Mesodermal cell (in vitro differentiated cells): Measurements from ENCODE around the gene ZNF236.

ENCODE experiments used
- H3K27ac ChIP-seq: 2 replicates; pipeline ENCODE4 v1.7.0; 2013; ENCODE audit warnings: mild to moderate bottlenecking, low read depth, low read length, moderate library complexity; ENCODE audit not compliant: severe bottlenecking
- H3K36me3 ChIP-seq: 2 replicates; pipeline ENCODE4 v1.7.1; 2013; ENCODE audit warnings: mild to moderate bottlenecking, low read length, moderate library complexity; ENCODE audit not compliant: control insufficient read depth, insufficient read depth
- H3K4me1 ChIP-seq: one replicate; pipeline ENCODE4 v1.7.1; 2013; ENCODE audit warnings: mild to moderate bottlenecking, low read length; ENCODE audit not compliant: insufficient read depth, control insufficient read depth, poor library complexity, severe bottlenecking
- H3K4me3 ChIP-seq: 2 replicates; pipeline ENCODE4 v1.7.0; 2013; ENCODE audit warnings: low read length, control low read depth, mild to moderate bottlenecking; ENCODE audit not compliant: insufficient read depth, poor library complexity, severe bottlenecking; ENCODE audit errors: extremely low read depth
- H3K9me3 ChIP-seq: 2 replicates; pipeline ENCODE4 v1.7.1; 2013; ENCODE audit warnings: mild to moderate bottlenecking, low read length, moderate library complexity; ENCODE audit not compliant: control insufficient read depth
- WGBS, 2 experiments: methylation state at CpG; one replicate each; pipeline ENCODE4 v1.1.5; 2013; ENCODE audit warnings: missing lambda C conversion rate in 2 of 2; ENCODE audit not compliant: insufficient coverage in 2 of 2; 5-methylcytosine and 5-hydroxymethylcytosine counted together

The ZNF236 gene

GRCh38 chr18:76821875-76822505 is 367 bp upstream of the ZNF236 start:
- Histone ChIP-seq H3K36me3 (peaks cover 13% of the 10 kb centered on the region), H3K27ac (peak overlapping the region; percentile 76), H3K4me1 (no peaks in the 10 kb centered on the region), H3K4me3 (peak overlapping the region; percentile 73), H3K9me3 (no peaks in the 10 kb centered on the region)
- 1% methylated on average over 42 to 66 of the region's 88 CpGs for WGBS, 2 experiments

GRCh38 chr18:76823161-76823538 is 793 bp downstream of the ZNF236 start:
- H3K9me3 ChIP-seq, result no peaks in the 10 kb centered on the region
- H3K36me3 ChIP-seq, result peaks cover 11% of the 10 kb centered on the region
- H3K4me1 ChIP-seq, result peaks cover 8% of the 10 kb centered on the region
- H3K27ac ChIP-seq, result peak overlapping the region; percentile 64
- 7 to 8% methylated on average over 24 of the region's 26 CpGs for WGBS, 2 experiments
- peak overlapping the region; percentile 61 for H3K4me3 ChIP-seq

DNA sequence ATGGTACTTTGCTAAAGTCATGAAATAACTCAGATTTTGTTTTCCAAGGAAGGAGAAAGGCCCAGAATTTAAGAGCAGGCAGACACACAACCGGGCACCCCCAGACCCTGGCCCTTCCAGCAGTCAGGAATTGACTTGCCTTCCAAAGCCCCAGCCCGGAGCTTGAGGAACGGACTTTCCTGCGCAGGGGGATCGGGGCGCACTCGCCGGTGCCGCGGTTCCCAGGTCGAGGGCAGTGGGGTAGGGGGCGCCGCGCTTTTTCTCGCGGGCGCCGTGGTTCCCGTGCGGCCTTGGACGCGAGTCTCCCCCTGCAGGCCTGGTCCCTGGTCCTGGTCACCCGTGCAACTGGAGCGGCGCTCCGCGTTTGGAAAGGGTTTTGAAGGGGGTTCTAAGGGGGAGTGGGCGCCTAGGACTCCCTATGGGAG is 1.2 kb downstream of the ZNF236 start:
- Histone ChIP-seq H3K36me3 (peaks cover 7% of the 10 kb centered on the region), H3K4me3 (peak overlapping the region; percentile 61), H3K27ac (peak overlapping the region; percentile 64), H3K9me3 (no peaks in the 10 kb centered on the region), H3K4me1 (peaks cover 8% of the 10 kb centered on the region)
- 18 to 19% methylated on average over 24 to 26 of the region's 28 CpGs for WGBS, 2 experiments

- Histone ChIP-seq H3K4me1 (peaks cover 8% of the 10 kb centered on the region), H3K9me3 (no peaks in the 10 kb centered on the region), H3K36me3 (peaks cover 7% of the 10 kb centered on the region), H3K27ac (no peak overlapping the region), H3K4me3 (peak overlapping the region; percentile 61)
- 87 to 89% methylated on average over 11 to 12 of the region's 12 CpGs for WGBS, 2 experiments
These were observed 1.9 kb downstream of the ZNF236 start for GRCh38 chr18:76824145-76824676.

DNA sequence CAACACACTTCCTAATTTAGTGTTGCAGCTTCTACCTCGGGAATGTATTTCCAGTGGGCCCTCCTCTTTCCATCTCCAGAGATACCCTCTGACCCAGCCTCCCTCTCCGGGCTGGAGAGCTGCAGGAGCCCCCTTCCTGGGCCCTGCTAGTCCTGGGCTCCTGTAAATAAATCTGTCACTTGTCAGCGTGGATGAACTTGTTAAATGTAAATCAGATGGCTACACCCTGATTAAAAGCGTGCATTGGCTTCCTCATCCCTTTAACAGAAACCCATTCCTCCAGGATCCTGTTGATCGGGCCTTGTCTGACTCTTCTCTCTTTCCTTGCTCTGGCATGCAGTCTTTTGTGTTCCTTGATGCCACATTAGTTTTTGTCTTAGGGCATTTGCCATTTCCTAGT is 2.4 kb downstream of the ZNF236 start:
- Histone ChIP-seq H3K27ac (no peak overlapping the region), H3K4me3 (no peak overlapping the region), H3K9me3 (no peaks in the 10 kb centered on the region), H3K36me3 (peaks cover 3% of the 10 kb centered on the region), H3K4me1 (peaks cover 8% of the 10 kb centered on the region)
- WGBS, 2 experiments, result 87 to 91% methylated on average over 3 to 4 of the region's 5 CpGs

GRCh38 chr18:76827205-76828200 is 5.1 kb downstream of the ZNF236 start:
- peaks cover 8% of the 10 kb centered on the region for H3K4me1 ChIP-seq
- no peaks in the 10 kb centered on the region for H3K36me3 ChIP-seq
- H3K27ac ChIP-seq, result no peak overlapping the region
- no peak overlapping the region for H3K4me3 ChIP-seq
- H3K9me3 ChIP-seq, result no peaks in the 10 kb centered on the region
- 93 to 96% methylated on average over 9 of the region's 11 CpGs for WGBS, 2 experiments

GRCh38 chr18:76834379-76834778 is 12.0 kb downstream of the ZNF236 start:
- H3K9me3 ChIP-seq, result no peaks in the 10 kb centered on the region
- WGBS, 2 experiments, result 100% methylated on average over 2 of the region's 6 CpGs; no CpG with 5 or more reads in 1 of the 2 experiments
- H3K4me1 ChIP-seq, result peaks cover 3% of the 10 kb centered on the region
- H3K27ac ChIP-seq, result no peak overlapping the region
- no peaks in the 10 kb centered on the region for H3K36me3 ChIP-seq
- no peak overlapping the region for H3K4me3 ChIP-seq

DNA sequence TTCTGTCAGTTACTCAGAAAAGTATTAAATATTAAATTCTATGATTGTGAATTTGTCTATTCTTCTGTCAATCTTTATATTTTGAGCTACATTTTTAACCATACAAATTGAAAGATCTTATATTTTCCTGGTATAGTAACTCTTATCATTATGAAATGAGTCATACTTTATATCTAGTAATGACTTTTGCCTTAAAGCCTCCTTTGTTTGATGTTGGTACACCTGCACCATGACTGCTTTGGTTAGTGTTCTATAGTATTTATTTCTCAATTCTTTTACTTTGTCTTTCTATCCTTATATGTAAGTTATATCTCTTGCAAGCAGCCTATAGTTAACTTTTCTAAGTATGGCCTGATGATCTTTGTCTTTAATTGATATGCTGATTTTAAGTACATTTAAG is 13.0 kb downstream of the ZNF236 start:
- no peak overlapping the region for H3K4me3 ChIP-seq
- no peaks in the 10 kb centered on the region for H3K36me3 ChIP-seq
- no peaks in the 10 kb centered on the region for H3K9me3 ChIP-seq
- no peak overlapping the region for H3K27ac ChIP-seq
- peaks cover 3% of the 10 kb centered on the region for H3K4me1 ChIP-seq

DNA sequence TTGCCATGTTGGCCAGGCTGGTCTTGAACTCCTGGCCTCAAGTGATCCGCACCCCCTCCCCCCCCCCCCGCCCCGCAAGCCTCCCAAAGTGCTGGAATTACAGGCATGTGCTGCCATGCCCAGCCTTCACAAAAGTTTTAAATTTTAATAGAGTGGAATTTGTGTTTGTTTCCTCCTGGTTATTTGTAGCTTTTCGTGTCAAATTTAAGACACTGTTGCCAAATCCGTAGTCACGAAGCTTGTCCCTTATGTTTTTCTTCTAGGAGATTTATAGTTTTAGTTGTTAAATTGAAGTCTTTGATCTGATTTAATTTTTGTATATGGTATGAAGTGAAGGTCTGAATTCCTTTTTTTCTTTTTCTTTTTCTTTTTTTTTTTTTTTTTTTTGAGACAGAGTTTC is 14.7 kb downstream of the ZNF236 start:
- H3K4me1 ChIP-seq, result peaks cover 3% of the 10 kb centered on the region
- H3K9me3 ChIP-seq, result no peaks in the 10 kb centered on the region
- WGBS, 2 experiments, result 96 to 100% methylated on average over 3 of the region's 6 CpGs
- no peaks in the 10 kb centered on the region for H3K36me3 ChIP-seq
- no peak overlapping the region for H3K27ac ChIP-seq
- H3K4me3 ChIP-seq, result no peak overlapping the region

DNA sequence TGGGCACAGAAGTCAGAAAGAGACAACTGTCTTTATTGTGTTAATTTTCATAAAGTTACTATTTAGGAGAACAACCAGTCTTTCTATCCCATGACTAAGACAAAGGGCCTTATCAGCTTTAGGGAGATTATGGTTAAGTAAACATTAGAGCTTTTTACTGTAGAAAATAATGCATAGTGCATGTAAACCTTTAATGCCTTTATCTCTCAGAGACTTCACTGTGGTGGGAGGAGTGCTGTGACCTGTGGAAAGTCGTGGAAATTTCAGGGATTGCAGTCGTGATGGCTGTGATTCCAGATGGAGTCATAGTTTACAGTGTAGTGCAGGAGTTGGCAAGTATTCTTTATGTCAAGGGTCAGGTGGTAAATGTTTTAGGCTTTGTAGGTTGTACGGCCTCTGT is 15.8 kb downstream of the ZNF236 start:
- peaks cover 3% of the 10 kb centered on the region for H3K4me1 ChIP-seq
- 77 to 83% methylated on average over 2 of the region's 3 CpGs for WGBS, 2 experiments
- H3K9me3 ChIP-seq, result no peaks in the 10 kb centered on the region
- no peak overlapping the region for H3K4me3 ChIP-seq
- no peaks in the 10 kb centered on the region for H3K36me3 ChIP-seq
- no peak overlapping the region for H3K27ac ChIP-seq
